Ovary (tissue), 9 donors: ENCODE data around the gene CACNB3. TPM values are rescaled to one million over a fixed set of nuclear protein-coding genes. Genes with fewer than 3 reads are reported as not detected.

Experiments
- DNase-seq, 5 donors: peaks; one replicate each; pipeline ENCODE4 v3.0.0-alpha.2; 2019 to 2020
- H3K27ac ChIP-seq, 2 donors: fragments of 200-600 bp; one replicate each; pipeline versions ENCODE4 v1.5.1 to v1.8.0; 2019 to 2022
- H3K27me3 ChIP-seq: fragments of 200-600 bp; one replicate; pipeline ENCODE4 v1.8.0; 2022
- H3K36me3 ChIP-seq: fragments of 200-600 bp; sonication (generic); one replicate; pipeline ENCODE4 v1.5.1; 2019
- H3K4me1 ChIP-seq: one replicate; pipeline ENCODE4 v1.8.1; 2013; ENCODE audit warnings: mild to moderate bottlenecking, moderate library complexity; ENCODE audit not compliant: insufficient read depth
- H3K4me3 ChIP-seq: fragments of 200-600 bp; sonication (generic); one replicate; pipeline ENCODE4 v1.5.1; 2017
- H3K9me3 ChIP-seq, 2 donors: fragments of 200-600 bp in 1 of 2; sonication (generic) in 1 of 2; one replicate each; pipeline versions ENCODE4 v1.5.1 to v1.8.1; 2013 to 2019; ENCODE audit warnings: mild to moderate bottlenecking in 1 of 2, moderate library complexity in 1 of 2
- EP300 ChIP-seq: sonication (generic); formaldehyde crosslinking; IDR thresholded peaks from one replicate; pipeline ENCODE4 v1.6.1; 2017; ENCODE audit warnings: antibody characterized with exemption
- POLR2A ChIP-seq: fragments of 450-650 bp; IDR thresholded peaks from one replicate; pipeline ENCODE4 v1.6.1; 2017; ENCODE audit warnings: antibody characterized with exemption, mild to moderate bottlenecking, moderate library complexity
- WGBS, 3 donors: extraction: QIAGEN DNeasy Blood & Tissue Kit in 1 of 3; methylation state at CpG; one replicate each; pipeline versions ENCODE4 v1.1.5 to v1.1.7; 2013 to 2017; 5-methylcytosine and 5-hydroxymethylcytosine counted together
- intact Hi-C, 4 donors: fragments of 100-400 bp; cut with DNase I; formaldehyde crosslinking; loops; one replicate each; pipeline versions ENCODE4 v1.11.0 to v1.15.1; 2022 to 2023
- polyA plus RNA-seq, 2 donors: library from polyadenylated mRNA; stranded (reverse); fragments of 200-250 nt in 1 of 2; fragments of 350-450 nt in 1 of 2; fragmentation: Illumina TruSeq in 1 of 2; extraction: RNeasy Lipid Tissue Mini Kit (QIAGEN cat#74804) in 1 of 2; gene quantifications; one replicate each; pipeline ENCODE4 v1.2.3, GENCODE V29; 2013 to 2014
- total RNA-seq, 7 donors: library from RNA; depleted of rRNA in 2 of 7; stranded (reverse); fragments of >200 nt in 2 of 7; fragmentation: NEBNext Ultra II Directional in 3 of 7; extraction: Animal tissue kit (Norgen Biotek cat#: 25700) in 3 of 7; gene quantifications; one replicate each; pipeline versions ENCODE4 v1.1.0 to v1.2.4, GENCODE V29; 2016 to 2023
- TF ChIP-seq, protein P1 (sequence below), 3 donors: fragments of 450-650 bp in 2 of 3; fragments of 200-600 bp in 1 of 3; IDR thresholded peaks; one replicate each; pipeline versions ENCODE4 v1.5.1 to v1.8.0; 2016 to 2022; ENCODE audit warnings: antibody characterized with exemption in 3 of 3, mild to moderate bottlenecking in 1 of 3
- donor health status: DM: no; HTN: no; CAD: no; lungs with moderate emphysema.
- donor health status: DM: no; HTN: no; CAD: no.
- donor health status: Bipolar disorder and iron deficiency.
- donor health status: DM: yes; HTN: yes; CAD: no.
- donor health status: DM: no; HTN: no; CAD: no.
- donor health status: DM: yes; HTN: yes; CAD: no.

CACNB3 gene
- total and polyA plus RNA-seq, 9 donors, result 24.1 to 162 (median 75.2) TPM

DNA sequence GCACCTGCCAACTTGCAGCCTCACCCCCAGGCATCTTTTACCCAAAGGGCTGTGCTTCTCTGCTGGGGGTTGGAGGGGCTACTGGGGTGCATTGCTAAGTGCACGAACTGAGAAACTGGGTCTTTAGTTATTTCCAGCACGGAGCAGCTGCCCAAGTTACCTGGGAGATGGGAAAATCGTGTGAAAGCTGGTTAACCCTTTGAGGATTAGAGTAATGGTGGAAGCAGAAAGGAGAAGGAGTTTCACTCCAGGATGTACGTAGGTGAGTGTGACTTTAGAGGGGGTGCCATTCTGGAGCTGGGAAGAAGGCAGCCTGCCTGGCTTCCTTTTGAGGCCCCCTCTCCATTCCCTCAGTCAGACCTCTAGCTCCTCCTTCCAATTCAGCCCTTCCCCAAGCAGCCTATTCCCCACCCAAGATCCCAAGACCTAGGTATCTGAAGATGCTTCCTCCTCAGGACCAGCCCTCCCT, 28.4 kb upstream of the CACNB3 start:
- 12 to 14% (median 13%) methylated on average over 4 of the region's 4 CpGs for WGBS, 3 donors
- Histone ChIP-seq H3K27me3 (no peaks in the 10 kb centered on the region), H3K4me1 (peaks cover 11% of the 10 kb centered on the region), H3K36me3 (no peaks in the 10 kb centered on the region), H3K27ac (no peak overlapping the region), H3K4me3 (peak overlapping the region; percentile 88), H3K9me3 (no peaks in the 10 kb centered on the region)
- intact Hi-C loops, result no loop called here
- TF ChIP-seq EP300 (no peak), POLR2A (no peak)
- TF ChIP-seq, protein P1, sequence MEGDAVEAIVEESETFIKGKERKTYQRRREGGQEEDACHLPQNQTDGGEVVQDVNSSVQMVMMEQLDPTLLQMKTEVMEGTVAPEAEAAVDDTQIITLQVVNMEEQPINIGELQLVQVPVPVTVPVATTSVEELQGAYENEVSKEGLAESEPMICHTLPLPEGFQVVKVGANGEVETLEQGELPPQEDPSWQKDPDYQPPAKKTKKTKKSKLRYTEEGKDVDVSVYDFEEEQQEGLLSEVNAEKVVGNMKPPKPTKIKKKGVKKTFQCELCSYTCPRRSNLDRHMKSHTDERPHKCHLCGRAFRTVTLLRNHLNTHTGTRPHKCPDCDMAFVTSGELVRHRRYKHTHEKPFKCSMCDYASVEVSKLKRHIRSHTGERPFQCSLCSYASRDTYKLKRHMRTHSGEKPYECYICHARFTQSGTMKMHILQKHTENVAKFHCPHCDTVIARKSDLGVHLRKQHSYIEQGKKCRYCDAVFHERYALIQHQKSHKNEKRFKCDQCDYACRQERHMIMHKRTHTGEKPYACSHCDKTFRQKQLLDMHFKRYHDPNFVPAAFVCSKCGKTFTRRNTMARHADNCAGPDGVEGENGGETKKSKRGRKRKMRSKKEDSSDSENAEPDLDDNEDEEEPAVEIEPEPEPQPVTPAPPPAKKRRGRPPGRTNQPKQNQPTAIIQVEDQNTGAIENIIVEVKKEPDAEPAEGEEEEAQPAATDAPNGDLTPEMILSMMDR (IDR thresholded peaks at IDR 0.05), result no peak
- DNase-seq, result no peak

DNA sequence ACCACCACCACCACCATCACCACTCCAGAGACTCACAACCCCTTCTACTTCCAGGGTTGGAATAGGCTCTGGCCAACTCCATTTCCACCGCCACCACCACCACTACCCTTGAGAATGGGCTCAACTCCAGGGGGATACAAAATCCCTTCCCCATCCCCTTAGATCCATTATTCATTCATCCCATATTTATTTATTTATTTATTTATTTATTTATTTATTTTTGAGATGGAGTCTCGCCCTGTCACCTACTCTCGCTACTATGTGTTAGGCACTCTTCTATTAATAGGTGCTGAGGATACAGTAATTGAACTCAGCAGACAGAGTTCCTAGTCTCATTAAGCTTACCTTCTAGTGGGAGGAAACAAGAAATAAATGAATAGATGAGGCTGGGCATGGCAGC, 24.6 kb upstream of the CACNB3 start:
- intact Hi-C loops, result no loop called here
- DNase-seq, result no peak
- Histone ChIP-seq H3K4me3 (no peak overlapping the region), H3K9me3 (no peaks in the 10 kb centered on the region), H3K4me1 (no peaks in the 10 kb centered on the region), H3K36me3 (no peaks in the 10 kb centered on the region), H3K27ac (no peak overlapping the region), H3K27me3 (no peaks in the 10 kb centered on the region)
- WGBS, 3 donors, result 91 to 96% (median 92%) methylated on average over 3 of the region's 3 CpGs
- TF ChIP-seq, protein P1 (IDR thresholded peaks at IDR 0.05), result no peak
- no peak for TF ChIP-seq EP300
- TF ChIP-seq POLR2A, result no peak

GRCh38 chr12:48794870-48795269, 23.4 kb upstream of the CACNB3 start:
- 87 to 93% (median 92%) methylated on average over 3 of the region's 3 CpGs for WGBS, 3 donors
- H3K27me3 ChIP-seq, result no peaks in the 10 kb centered on the region
- intact Hi-C loops, result loop anchor here in 3 of 4 donors (1.0 to 5.0 kb wide), 3 partner anchors 42 to 43 kb away; no protein-coding TSS in a partner anchor
- H3K4me1 ChIP-seq, result no peaks in the 10 kb centered on the region
- DNase-seq, result no peak
- no peaks in the 10 kb centered on the region for H3K36me3 ChIP-seq
- no peak overlapping the region for H3K27ac ChIP-seq
- no peaks in the 10 kb centered on the region for H3K9me3 ChIP-seq
- no peak overlapping the region for H3K4me3 ChIP-seq
- TF ChIP-seq EP300 (no peak), POLR2A (no peak)
- TF ChIP-seq, protein P1 (IDR thresholded peaks at IDR 0.05), result no peak

GRCh38 chr12:48795550-48796455, 22.5 kb upstream of the CACNB3 start:
- WGBS, 3 donors, result 21 to 22% (median 22%) methylated on average over 12 of the region's 12 CpGs
- intact Hi-C loops, result loop anchor here (1.0 to 5.0 kb wide), 3 partner anchors 43 to 44 kb away; no protein-coding TSS in a partner anchor
- no peaks in the 10 kb centered on the region for H3K4me1 ChIP-seq
- H3K4me3 ChIP-seq, result no peak overlapping the region
- no peak overlapping the region for H3K27ac ChIP-seq
- H3K27me3 ChIP-seq, result no peaks in the 10 kb centered on the region
- peak; percentile 71 to 85 (median 75) for DNase-seq
- H3K9me3 ChIP-seq, result no peaks in the 10 kb centered on the region
- H3K36me3 ChIP-seq, result no peaks in the 10 kb centered on the region
- no peak for TF ChIP-seq POLR2A
- TF ChIP-seq, protein P1 (IDR thresholded peaks at IDR 0.05), result peak; percentile 81 to 96 (median 92)
